ENCODE results near the gene LINGO4.
"Not testable (repeated sequence)": the region's sequence is repeated elsewhere in the genome, so short reads cannot be mapped to it uniquely, and the experiment has no call there.

LINGO4 gene

DNA sequence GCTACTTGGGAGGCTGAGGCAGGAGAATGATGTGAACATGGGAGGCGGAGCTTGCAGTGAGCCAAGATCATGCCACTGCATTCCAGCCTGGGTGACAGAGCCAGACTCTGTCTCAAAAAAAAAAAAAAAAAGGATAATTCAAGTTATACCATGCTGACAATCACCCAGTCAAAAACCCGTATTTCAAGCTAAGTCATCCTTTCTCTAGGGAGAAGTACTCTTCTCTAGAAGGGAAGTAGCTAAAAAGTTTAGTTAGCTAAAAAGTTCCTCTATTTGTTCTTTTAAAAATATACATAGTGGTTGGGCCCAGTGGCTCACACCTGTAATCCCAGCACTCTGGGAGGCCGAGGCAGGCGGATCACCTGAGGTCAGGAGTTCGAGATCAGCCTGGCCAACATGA is 24.5 kb downstream of the LINGO4 start:
- DNase-seq: not testable (repeated sequence)

DNA sequence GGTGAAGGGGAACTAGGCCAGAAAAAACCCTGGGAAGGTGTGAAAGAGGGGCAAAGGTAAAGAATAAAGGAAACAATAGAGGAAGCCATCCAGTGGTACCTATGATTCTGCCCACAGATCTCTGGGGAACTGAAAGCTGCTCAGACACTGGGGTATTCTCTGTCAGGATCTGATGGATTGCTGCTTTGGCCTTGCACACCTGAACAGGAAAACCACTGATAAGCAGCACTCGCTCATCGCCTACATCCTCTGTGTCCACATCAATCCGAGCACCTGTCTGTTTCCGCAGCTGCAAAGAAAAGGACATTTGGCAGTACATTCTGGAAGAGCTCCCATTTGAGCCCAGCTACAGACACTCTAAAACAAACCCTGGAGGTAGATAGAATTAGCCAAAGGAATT is 25.4 kb downstream of the LINGO4 start:
- DNase-seq: no peak

DNA sequence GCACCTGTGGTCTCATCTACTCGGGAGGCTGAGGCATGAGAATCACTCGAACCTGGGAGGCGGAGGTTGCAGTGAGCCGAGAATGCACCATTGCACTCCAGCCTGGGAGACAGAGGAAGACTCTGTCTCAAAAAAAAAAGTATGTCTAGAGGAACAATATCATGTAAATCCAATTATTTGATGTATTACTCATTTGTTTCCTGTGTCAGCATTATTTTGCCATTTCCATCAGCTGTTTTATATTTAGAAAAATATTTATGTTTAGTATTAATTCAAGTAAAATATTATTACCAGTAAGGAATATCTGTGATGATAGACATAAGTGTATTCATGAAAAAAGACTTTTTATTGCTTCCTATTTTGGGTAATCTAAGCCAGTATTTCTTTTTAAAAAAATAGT is 27.9 kb downstream of the LINGO4 start:
- DNase-seq: no peak

GRCh38 chr1:151776665-151777062 is 28.6 kb downstream of the LINGO4 start:
- DNase-seq: no peak

- no peak for DNase-seq
Observed at GRCh38 chr1:151775894-151776664, 29.1 kb downstream of the LINGO4 start.

- DNase-seq: no peak
Observed at GRCh38 chr1:151774256-151774922, 30.8 kb downstream of the LINGO4 start.

- no peak for DNase-seq
Observed at GRCh38 chr1:151773702-151774101, 31.5 kb downstream of the LINGO4 start.

DNA sequence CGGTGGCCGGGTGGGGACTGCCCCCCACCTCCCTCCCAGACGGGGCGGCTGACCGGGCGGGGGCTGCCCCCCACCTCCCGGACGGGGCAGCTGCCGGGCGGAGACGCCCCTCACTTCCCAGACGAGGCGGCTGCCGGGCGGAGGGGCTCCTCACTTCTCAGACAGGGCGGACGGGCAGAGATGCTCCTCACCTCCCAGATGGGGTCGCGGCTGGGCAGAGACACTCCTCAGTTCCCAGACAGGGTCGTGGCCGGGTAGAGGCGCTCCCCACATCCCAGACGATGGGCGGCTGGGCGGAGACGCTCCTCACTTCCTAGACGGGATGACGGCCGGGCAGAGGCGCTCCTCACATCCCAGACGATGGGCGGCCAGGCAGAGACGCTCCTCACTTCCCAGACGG is 35.9 kb downstream of the LINGO4 start:
- DNase-seq: not testable (repeated sequence)

- not testable (repeated sequence) for DNase-seq
Observed at GRCh38 chr1:151768351-151769066, 36.7 kb downstream of the LINGO4 start.

DNA sequence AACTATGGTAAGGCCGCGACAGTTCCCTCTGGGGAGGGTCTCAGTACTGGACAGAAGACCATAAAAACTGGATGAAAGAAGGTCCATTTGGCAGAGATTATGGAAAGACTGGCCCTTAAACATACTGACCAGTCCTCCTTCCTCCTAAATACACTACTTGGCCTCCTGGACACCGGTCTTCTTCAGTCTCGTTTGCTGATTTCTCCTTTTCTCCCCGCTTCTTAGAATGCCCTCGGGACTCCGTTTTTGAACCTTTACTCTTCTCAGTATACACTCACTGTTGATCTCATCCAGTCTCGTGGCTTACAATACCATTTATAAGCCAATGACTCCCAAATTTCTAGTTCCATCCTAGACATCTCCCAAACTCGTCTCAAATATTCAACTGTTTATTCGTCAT is 41.2 kb downstream of the LINGO4 start:
- no peak for DNase-seq

- peak; percentile 76 for DNase-seq
Observed at GRCh38 chr1:151762941-151763921, 42.0 kb downstream of the LINGO4 start, which contains the start of gene MRPL9. MRPL9 (minus strand) TSS chr1:151763496; CDS start chr1:151763479, 17 bp downstream.

GRCh38 chr1:151760597-151761385 is 44.4 kb downstream of the LINGO4 start:
- no peak for DNase-seq

DNA sequence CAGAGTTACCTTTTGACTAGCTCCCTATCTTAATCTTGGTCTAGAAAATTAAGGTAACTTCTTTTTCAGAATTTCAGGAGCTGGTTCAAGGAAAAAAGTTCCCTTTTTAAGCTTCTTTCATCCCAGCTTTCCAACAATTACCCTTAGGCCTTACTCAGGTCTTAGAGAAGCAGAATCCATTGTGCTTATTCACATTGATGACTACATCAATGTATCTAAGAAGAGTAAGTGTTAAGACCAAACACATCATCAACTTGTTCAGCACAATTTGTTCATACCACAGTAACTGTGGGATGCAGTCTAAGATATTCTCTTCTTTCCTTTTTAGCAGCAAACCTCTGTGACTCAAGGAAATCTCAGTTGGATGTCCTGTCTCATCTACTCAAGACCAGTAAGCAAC is 46.0 kb downstream of the LINGO4 start:
- DNase-seq: no peak

DNA sequence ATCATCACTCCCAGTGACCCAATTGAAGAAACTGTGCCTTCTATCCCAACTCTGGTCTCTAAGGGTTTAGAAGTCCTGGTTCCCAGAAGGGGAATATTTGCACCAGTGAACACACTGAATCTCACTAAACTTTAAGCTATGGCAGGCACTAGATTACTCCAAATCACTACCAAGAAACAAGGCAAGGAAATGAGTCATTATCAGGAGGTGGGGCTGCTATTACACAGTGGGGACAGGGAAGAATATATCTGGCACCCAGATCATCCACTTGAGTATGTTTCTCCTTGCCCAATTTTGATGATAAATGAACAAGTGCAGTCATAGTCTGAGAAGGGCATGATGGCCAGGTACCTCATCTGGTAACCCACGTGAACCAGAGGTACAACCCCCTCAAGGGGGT is 48.9 kb downstream of the LINGO4 start:
- DNase-seq: no peak

All from activated CD4-positive, alpha-beta T cell treated with anti-CD3 and anti-CD28 coated beads for 1 hour (primary cell).